MM.1S (cell line): ENCODE measurements around the gene CTNS.

ENCODE experiments used
- CTCF ChIP-seq: fragments of 300-600 bp; sonication (generic); IDR thresholded peaks from 2 replicates; pipeline ENCODE4 v1.5.1; 2016; ENCODE audit warnings: antibody characterized with exemption, low read length, mixed read lengths
- EZH2 ChIP-seq: fragments of 300-600 bp; sonication (generic); optimal IDR thresholded peaks from 2 replicates; pipeline ENCODE3; 2017; ENCODE audit warnings: low read depth, mild to moderate bottlenecking, antibody characterized with exemption, low read length, mixed read lengths

DNA sequence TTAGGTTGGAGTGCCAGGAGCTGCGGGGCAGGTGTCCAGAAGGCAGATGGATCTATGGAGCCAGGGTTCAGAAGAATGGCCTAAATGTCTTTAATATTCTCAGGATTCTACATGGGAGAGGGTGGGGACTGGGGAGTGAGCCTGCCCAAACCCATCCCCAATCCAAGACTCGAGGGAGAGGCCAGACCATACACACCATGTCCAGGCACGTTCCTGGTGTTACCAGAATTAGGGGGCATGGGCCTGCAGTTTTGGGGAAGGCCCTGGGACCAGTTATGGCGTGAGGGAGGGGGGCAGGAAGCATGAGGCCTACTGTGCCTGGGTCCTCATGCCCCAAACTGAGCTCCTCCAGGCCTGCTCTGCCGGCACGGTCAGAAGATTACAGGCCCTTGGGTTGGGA lies 30.0 kb downstream of the CTNS start:
- TF ChIP-seq CTCF = no peak
- TF ChIP-seq EZH2 = no peak
